Fibroblast of villous mesenchyme (primary cell): ENCODE results near the gene TPD52L1. TPM values are rescaled to one million over a fixed set of nuclear protein-coding genes. Genes with fewer than 3 reads are reported as not detected.

Source experiments
- DNase-seq: peaks from one replicate; pipeline ENCODE4 v3.0.0-alpha.2; 2010; ENCODE audit warnings: low read depth
- H3K4me3 ChIP-seq: 2 replicates; pipeline ENCODE4 v1.5.1; 2011; ENCODE audit warnings: low read depth, mild to moderate bottlenecking, low read length
- CTCF ChIP-seq: IDR thresholded peaks from 2 replicates; pipeline ENCODE4 v1.5.1; 2012; ENCODE audit warnings: low read depth, mild to moderate bottlenecking, low read length; ENCODE audit not compliant: insufficient read depth
- total RNA-seq: library from RNA; depleted of rRNA; stranded (reverse); fragments of >200 nt; gene quantifications from 2 replicates; pipeline ENCODE4 v1.2.3, GENCODE V29; 2012

TPD52L1 gene
- total RNA-seq, 1 donor: 9.9 TPM

GRCh38 chr6:125293587-125293986 lies 140.0 kb downstream of the TPD52L1 start:
- H3K4me3 ChIP-seq: no peak overlapping the region
- DNase-seq: no peak
- TF ChIP-seq CTCF: no peak

- no peak for TF ChIP-seq CTCF
- no peak overlapping the region for H3K4me3 ChIP-seq
- no peak for DNase-seq
Measured at GRCh38 chr6:125294036-125294435, 140.5 kb downstream of the TPD52L1 start.

- TF ChIP-seq CTCF: no peak
- H3K4me3 ChIP-seq: no peak overlapping the region
- DNase-seq: no peak
Measured at GRCh38 chr6:125294925-125295324, 141.4 kb downstream of the TPD52L1 start.

GRCh38 chr6:125296471-125296870 lies 142.9 kb downstream of the TPD52L1 start:
- DNase-seq: no peak
- no peak for TF ChIP-seq CTCF
- H3K4me3 ChIP-seq: no peak overlapping the region

GRCh38 chr6:125299257-125299656 lies 145.7 kb downstream of the TPD52L1 start:
- no peak for TF ChIP-seq CTCF

GRCh38 chr6:125300992-125301434 lies 147.4 kb downstream of the TPD52L1 start:
- TF ChIP-seq CTCF: no peak
- H3K4me3 ChIP-seq: peak overlapping the region; percentile 80
- DNase-seq: peak; percentile 55

More at GRCh38 chr6:125299257-125299656, 145.7 kb downstream of the TPD52L1 start:
- no peak overlapping the region for H3K4me3 ChIP-seq
- DNase-seq: no peak
